ENCODE data around the gene DNAJC22. TPM values are rescaled to one million over a fixed set of nuclear protein-coding genes. Genes with fewer than 3 reads are reported as not detected.
A peak's percentile ranks its signal among the peaks of the same experiment; 100 is the strongest.

Gene DNAJC22
- total RNA-seq, 1 donor from 2014 or later = 0.99 TPM

DNA sequence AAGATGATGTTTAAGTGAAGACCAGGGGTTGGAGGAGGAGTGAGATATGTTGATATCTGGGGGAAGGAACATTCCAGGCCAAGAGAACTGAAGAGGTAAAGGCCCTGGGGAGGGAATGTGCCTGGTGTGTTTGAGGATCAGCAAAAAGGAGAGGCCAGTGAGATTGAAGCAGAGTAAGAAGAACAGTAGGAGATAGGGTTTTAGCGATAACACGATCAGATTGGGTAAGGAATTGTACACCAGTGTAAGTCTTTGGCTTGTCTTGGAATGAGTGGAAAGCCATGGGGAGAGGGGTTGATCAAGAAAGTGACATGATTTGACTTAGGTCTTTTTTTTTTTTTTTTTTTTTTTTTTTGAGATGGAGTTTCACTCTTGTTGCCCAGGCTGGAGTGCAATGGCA, 18.8 kb upstream of the DNAJC22 start:
- peaks cover 16% of the 10 kb centered on the region for H3K4me1 Mint-ChIP-seq (ENCODE audit: unreplicated experiment)
- TF ChIP-seq, protein P1, sequence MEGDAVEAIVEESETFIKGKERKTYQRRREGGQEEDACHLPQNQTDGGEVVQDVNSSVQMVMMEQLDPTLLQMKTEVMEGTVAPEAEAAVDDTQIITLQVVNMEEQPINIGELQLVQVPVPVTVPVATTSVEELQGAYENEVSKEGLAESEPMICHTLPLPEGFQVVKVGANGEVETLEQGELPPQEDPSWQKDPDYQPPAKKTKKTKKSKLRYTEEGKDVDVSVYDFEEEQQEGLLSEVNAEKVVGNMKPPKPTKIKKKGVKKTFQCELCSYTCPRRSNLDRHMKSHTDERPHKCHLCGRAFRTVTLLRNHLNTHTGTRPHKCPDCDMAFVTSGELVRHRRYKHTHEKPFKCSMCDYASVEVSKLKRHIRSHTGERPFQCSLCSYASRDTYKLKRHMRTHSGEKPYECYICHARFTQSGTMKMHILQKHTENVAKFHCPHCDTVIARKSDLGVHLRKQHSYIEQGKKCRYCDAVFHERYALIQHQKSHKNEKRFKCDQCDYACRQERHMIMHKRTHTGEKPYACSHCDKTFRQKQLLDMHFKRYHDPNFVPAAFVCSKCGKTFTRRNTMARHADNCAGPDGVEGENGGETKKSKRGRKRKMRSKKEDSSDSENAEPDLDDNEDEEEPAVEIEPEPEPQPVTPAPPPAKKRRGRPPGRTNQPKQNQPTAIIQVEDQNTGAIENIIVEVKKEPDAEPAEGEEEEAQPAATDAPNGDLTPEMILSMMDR (IDR thresholded peaks at IDR 0.05) = no peak
- no peak overlapping the region for H3K4me3 Mint-ChIP-seq (ENCODE audit: unreplicated experiment)
- H3K27ac Mint-ChIP-seq (ENCODE audit: unreplicated experiment) = no peak overlapping the region
- H3K36me3 Mint-ChIP-seq (ENCODE audit: unreplicated experiment) = no peaks in the 10 kb centered on the region
- no peak for DNase-seq (ENCODE audit: extremely low spot score, unreplicated experiment)
- H3K9me3 Mint-ChIP-seq (ENCODE audit: unreplicated experiment) = no peaks in the 10 kb centered on the region
- no peaks in the 10 kb centered on the region for H3K27me3 Mint-ChIP-seq (ENCODE audit: unreplicated experiment)

DNA sequence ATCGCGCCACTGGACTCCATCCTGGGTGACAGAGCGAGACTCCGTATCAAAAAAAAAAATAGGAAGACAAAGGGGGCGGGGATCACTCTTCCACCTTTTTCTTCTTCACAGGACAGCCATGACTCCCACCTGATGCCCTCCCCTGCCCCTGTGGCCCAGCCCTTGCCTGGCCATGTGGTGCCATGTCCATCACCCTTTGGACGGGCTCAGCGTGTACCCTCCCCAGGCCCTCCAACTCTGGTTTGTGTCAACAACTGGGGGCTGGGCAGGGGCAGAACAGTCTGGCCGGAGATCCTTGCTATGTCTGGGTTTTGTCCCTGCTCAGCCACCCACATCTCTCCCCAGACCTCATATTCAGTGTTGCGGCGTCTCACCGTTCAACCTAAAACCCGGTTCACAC, 17.9 kb upstream of the DNAJC22 start:
- H3K9me3 Mint-ChIP-seq (ENCODE audit: unreplicated experiment) = no peaks in the 10 kb centered on the region
- H3K27ac Mint-ChIP-seq (ENCODE audit: unreplicated experiment) = no peak overlapping the region
- TF ChIP-seq, protein P1 (IDR thresholded peaks at IDR 0.05) = no peak
- H3K4me3 Mint-ChIP-seq (ENCODE audit: unreplicated experiment) = no peak overlapping the region
- H3K36me3 Mint-ChIP-seq (ENCODE audit: unreplicated experiment) = no peaks in the 10 kb centered on the region
- peaks cover 7% of the 10 kb centered on the region for H3K4me1 Mint-ChIP-seq (ENCODE audit: unreplicated experiment)
- DNase-seq (ENCODE audit: extremely low spot score, unreplicated experiment) = no peak
- no peaks in the 10 kb centered on the region for H3K27me3 Mint-ChIP-seq (ENCODE audit: unreplicated experiment)

DNA sequence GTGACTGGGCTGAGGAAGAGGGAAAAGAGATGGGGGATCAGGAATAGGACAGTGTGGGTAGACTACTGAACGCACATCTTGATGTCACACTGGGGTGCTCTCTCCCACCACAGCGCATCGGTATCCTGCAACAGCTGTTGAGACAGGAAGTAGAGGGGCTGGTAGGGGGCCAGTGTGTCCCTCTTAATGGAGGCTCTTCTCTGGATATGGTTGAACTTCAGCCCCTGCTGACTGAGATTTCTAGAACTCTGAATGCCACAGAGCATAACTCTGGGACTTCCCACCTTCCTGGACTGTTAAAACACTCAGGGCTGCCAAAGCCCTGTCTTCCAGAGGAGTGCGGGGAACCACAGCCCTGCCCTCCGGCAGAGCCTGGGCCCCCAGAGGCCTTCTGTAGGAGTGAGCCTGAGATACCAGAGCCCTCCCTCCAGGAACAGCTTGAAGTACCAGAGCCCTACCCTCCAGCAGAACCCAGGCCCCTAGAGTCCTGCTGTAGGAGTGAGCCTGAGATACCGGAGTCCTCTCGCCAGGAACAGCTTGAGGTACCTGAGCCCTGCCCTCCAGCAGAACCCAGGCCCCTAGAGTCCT, 16.6 kb upstream of the DNAJC22 start:
- H3K4me3 Mint-ChIP-seq (ENCODE audit: unreplicated experiment) = no peak overlapping the region
- H3K9me3 Mint-ChIP-seq (ENCODE audit: unreplicated experiment) = no peaks in the 10 kb centered on the region

DNA sequence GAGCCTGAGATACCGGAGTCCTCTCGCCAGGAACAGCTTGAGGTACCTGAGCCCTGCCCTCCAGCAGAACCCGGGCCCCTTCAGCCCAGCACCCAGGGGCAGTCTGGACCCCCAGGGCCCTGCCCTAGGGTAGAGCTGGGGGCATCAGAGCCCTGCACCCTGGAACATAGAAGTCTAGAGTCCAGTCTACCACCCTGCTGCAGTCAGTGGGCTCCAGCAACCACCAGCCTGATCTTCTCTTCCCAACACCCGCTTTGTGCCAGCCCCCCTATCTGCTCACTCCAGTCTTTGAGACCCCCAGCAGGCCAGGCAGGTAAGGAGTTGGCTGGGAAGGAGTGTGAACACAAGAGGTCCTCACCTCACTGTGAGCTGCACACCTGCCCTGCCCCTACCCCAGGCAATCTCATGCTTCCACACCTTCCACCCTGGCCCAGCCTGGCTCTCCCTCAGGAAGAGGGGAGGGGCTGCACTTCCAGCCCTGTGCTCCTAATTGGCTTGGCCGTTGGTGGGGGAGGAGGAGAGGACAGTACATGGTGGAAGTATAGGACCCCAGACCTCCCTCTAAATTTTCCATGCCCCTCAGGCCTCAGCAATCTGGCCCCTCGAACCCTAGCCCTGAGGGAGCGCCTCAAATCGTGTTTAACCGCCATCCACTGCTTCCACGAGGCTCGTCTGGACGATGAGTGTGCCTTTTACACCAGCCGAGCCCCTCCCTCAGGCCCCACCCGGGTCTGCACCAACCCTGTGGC, 15.9 kb upstream of the DNAJC22 start:
- TF ChIP-seq, protein P1 (IDR thresholded peaks at IDR 0.05) = no peak
- no peak for DNase-seq (ENCODE audit: extremely low spot score, unreplicated experiment)
- Mint-ChIP-seq H3K9me3 (ENCODE audit: unreplicated experiment) (no peaks in the 10 kb centered on the region), H3K27ac (ENCODE audit: unreplicated experiment) (peak overlapping the region; percentile 23), H3K4me3 (ENCODE audit: unreplicated experiment) (no peak overlapping the region), H3K36me3 (ENCODE audit: unreplicated experiment) (no peaks in the 10 kb centered on the region), H3K27me3 (ENCODE audit: unreplicated experiment) (peaks cover 6% of the 10 kb centered on the region), H3K4me1 (ENCODE audit: unreplicated experiment) (peaks cover 3% of the 10 kb centered on the region)

More for the DNA sequence above, 16.6 kb upstream of the DNAJC22 start:
- Mint-ChIP-seq H3K27ac (ENCODE audit: unreplicated experiment) (no peak overlapping the region), H3K27me3 (ENCODE audit: unreplicated experiment) (peaks cover under 1% of the 10 kb centered on the region), H3K4me1 (ENCODE audit: unreplicated experiment) (peaks cover 3% of the 10 kb centered on the region), H3K36me3 (ENCODE audit: unreplicated experiment) (no peaks in the 10 kb centered on the region)
- TF ChIP-seq, protein P1 (IDR thresholded peaks at IDR 0.05) = no peak
- DNase-seq (ENCODE audit: extremely low spot score, unreplicated experiment) = no peak

DNA sequence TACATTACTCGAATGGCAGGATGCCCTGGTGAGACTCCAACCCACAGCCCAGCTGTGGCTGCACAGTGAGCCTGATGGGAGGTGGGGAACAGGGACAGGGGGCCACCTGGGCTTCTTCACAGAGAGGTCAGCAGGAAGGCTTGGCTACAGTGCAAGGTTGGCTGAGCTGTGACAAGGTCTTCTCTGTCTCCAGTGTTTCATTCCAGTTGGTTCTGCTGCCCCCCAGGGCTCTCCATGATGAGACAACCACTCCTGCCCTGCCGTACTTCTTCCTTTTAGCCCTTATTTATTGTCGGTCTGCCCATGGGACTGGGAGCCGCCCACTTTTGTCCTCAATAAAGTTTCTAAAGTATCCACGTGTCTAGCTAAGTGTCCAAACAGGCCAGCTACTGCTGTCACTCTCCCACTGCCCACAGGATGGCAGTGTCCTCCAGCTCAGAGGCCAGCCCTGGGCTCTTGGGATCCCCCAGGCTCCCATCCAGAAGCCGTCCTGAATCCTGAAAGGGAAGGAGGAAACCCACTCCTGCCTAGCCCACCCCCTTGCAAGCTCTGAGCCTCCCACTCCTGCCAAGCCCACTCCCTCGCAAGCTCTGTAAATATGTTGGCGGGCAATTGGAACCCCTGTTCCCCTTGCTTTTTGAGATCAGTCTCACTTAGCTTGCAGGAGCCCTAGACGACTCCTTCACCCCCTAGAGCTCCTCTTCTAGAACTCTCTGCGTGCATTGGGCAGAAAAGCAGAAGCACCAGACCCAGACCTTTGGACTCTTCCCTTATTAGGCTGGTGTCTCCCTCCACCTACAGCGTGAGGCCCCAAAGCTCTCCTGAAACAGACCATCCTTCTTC, 15.1 kb upstream of the DNAJC22 start:
- TF ChIP-seq, protein P1 (IDR thresholded peaks at IDR 0.05) = peak; percentile 89
- Mint-ChIP-seq H3K4me1 (ENCODE audit: unreplicated experiment) (peaks cover 3% of the 10 kb centered on the region), H3K9me3 (ENCODE audit: unreplicated experiment) (no peaks in the 10 kb centered on the region), H3K4me3 (ENCODE audit: unreplicated experiment) (no peak overlapping the region), H3K27me3 (ENCODE audit: unreplicated experiment) (peaks cover 8% of the 10 kb centered on the region), H3K36me3 (ENCODE audit: unreplicated experiment) (no peaks in the 10 kb centered on the region), H3K27ac (ENCODE audit: unreplicated experiment) (no peak overlapping the region)
- no peak for DNase-seq (ENCODE audit: extremely low spot score, unreplicated experiment)

All from osteocyte (in vitro differentiated cells).